Measurements from ENCODE around the gene HLA-DMB. TPM values are rescaled to one million over a fixed set of nuclear protein-coding genes. Genes with fewer than 3 reads are reported as not detected.

Gene HLA-DMB
- total and polyA plus RNA-seq, 2 donors: 8.9 to 16.4 TPM

GRCh38 chr6:32935551-32936238 is 5.1 kb downstream of the HLA-DMB start:
- no peak for DNase-seq (ENCODE audit: extremely low spot score)
- H3K27ac ChIP-seq (ENCODE audit: low read depth): no peak overlapping the region
- no peaks in the 10 kb centered on the region for H3K36me3 ChIP-seq (ENCODE audit: insufficient read depth)
- 81% methylated on average over 4 of the region's 4 CpGs for WGBS
- H3K4me3 ChIP-seq (ENCODE audit: low read depth, low read length): no peak overlapping the region
- H3K4me1 ChIP-seq (ENCODE audit: insufficient read depth): no peaks in the 10 kb centered on the region

DNA sequence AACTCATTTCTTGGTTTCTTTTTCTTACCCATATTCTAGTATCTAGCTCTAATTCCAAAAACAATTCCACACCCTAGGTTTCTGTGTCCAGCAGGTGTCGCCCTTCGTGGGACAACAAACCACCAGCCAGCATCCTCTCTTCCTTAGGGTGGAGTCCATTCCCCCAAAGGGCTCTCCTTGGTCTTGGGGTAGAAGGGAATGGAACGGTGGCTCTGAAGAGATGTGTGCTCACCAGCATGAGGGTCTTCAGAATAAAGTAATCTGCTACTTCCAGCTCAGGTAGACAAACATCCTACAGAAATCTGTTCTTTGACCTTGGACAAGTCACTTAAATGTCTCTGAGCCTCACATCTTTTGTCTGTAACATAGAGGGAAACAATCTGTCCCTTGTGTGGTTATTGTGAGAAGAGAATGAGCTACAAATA is 7.2 kb downstream of the HLA-DMB start:
- WGBS: 3% methylated on average over 3 of the region's 3 CpGs
- Histone ChIP-seq H3K27ac (ENCODE audit: low read depth) (no peak overlapping the region), H3K36me3 (ENCODE audit: insufficient read depth) (no peaks in the 10 kb centered on the region), H3K4me3 (ENCODE audit: low read depth, low read length) (no peak overlapping the region), H3K4me1 (ENCODE audit: insufficient read depth) (no peaks in the 10 kb centered on the region)
- peak; percentile 29 for DNase-seq (ENCODE audit: extremely low spot score)

DNA sequence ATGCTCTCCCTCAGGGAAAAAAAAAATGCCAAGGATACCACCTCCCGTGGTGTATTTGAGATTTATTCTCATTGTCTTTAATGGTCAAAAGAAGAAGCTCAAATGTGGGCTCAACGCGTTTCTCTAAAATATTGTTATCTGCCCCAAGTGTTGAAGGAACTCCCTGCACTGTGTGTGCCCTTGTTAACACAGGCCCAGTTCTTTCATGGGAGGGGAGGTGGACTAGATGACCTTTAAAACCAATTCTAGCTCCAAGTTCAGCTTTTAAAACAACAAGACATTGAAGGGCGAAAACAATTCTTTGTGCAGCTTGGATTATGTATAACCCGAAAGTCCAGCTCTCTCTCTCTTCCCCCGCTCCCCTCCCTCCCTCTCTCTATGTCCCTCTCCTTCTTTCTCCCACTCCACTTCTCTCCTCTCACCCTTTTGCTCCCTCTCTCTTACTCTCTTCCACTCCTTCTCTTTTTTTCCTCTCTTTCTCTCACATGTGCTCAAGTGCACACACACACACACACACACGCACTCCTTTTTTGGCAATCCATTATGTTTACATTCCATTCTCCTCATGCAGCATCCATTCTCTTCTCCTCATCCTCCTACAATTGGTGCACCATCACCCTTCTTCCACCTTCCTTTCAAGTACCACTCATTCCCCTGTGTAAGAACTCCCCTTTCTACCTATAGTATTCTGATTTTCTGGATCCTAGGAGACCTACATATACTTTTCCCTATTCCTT is 8.5 kb downstream of the HLA-DMB start:
- WGBS: 68% methylated on average over 7 of the region's 7 CpGs
- no peak overlapping the region for H3K27ac ChIP-seq (ENCODE audit: low read depth)
- H3K4me3 ChIP-seq (ENCODE audit: low read depth, low read length): no peak overlapping the region
- H3K4me1 ChIP-seq (ENCODE audit: insufficient read depth): no peaks in the 10 kb centered on the region
- no peak for DNase-seq (ENCODE audit: extremely low spot score)
- no peaks in the 10 kb centered on the region for H3K36me3 ChIP-seq (ENCODE audit: insufficient read depth)

DNA sequence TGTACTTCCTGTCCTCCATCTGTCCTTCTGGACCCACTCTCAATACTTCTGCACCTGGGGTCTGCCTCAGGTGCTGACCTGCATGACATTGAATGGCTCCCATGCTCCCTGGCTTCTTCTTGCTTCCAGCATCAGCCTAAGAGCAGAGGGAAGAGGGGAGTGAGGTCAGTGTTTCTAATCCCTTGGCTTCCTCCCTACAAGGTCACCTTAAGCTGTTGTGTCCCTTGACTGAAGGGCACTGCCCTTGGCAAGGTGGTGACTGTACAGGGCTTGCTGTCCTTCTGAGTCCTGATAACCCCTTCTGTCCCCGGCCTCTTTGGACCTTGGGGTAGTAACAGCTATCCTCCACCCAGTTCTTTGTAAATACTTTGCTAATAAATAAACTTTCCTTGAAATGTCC is 9.6 kb downstream of the HLA-DMB start:
- H3K4me1 ChIP-seq (ENCODE audit: insufficient read depth): no peaks in the 10 kb centered on the region
- H3K4me3 ChIP-seq (ENCODE audit: low read depth, low read length): no peak overlapping the region
- DNase-seq (ENCODE audit: extremely low spot score): no peak
- H3K36me3 ChIP-seq (ENCODE audit: insufficient read depth): no peaks in the 10 kb centered on the region
- 0% methylated on average over 1 of the region's 1 CpG for WGBS
- no peak overlapping the region for H3K27ac ChIP-seq (ENCODE audit: low read depth)

DNA sequence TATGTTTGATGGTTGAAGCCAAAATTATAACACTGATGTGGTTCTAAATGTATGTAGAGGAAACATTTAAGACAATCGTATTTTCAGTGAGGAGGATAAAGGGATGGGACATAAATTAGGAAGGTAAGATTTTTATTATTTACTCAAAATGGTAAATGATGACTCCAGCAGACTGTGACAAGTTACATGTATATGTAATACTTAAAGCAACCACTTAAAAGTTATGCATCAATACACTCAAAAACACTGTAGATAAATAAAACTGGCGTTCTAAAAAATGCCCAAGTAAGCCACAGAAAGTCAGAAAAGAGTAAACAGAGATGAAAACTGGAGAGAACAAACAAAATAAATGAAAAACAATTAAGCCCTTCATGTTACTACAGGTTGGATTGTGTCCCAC is 18.7 kb downstream of the HLA-DMB start:
- no peak for DNase-seq (ENCODE audit: extremely low spot score)
- Histone ChIP-seq H3K4me1 (ENCODE audit: insufficient read depth) (no peaks in the 10 kb centered on the region), H3K4me3 (ENCODE audit: low read depth, low read length) (no peak overlapping the region), H3K36me3 (ENCODE audit: insufficient read depth) (no peaks in the 10 kb centered on the region), H3K27ac (ENCODE audit: low read depth) (no peak overlapping the region)
- 81% methylated on average over 2 of the region's 2 CpGs for WGBS

- 38% methylated on average over 2 of the region's 2 CpGs for WGBS
- Histone ChIP-seq H3K4me1 (ENCODE audit: insufficient read depth) (no peaks in the 10 kb centered on the region), H3K4me3 (ENCODE audit: low read depth, low read length) (no peak overlapping the region), H3K36me3 (ENCODE audit: insufficient read depth) (no peaks in the 10 kb centered on the region), H3K27ac (ENCODE audit: low read depth) (no peak overlapping the region)
- no peak for DNase-seq (ENCODE audit: extremely low spot score)
These were observed 20.1 kb downstream of the HLA-DMB start for GRCh38 chr6:32920715-32921114.

DNA sequence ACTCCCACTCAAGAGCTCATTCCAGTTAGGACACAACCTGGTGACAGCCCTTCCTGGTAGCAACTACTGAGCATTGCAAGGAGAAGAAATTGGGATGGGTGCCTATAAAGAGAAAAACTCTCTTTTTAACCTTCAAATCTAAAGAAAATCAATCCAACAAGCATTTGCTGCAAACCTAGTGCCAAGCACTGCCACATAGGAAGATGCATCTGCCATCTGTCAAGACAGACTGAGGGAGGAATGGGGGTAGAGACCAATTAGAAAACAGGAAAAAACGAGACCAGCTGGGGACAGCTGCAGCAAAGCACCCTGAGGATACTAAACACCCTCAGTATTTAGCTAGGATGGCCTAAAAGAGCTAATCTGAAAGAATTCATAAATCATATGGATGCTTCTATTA is 27.9 kb downstream of the HLA-DMB start:
- Histone ChIP-seq H3K36me3 (ENCODE audit: insufficient read depth) (no peaks in the 10 kb centered on the region), H3K4me3 (ENCODE audit: low read depth, low read length) (no peak overlapping the region), H3K27ac (ENCODE audit: low read depth) (no peak overlapping the region), H3K4me1 (ENCODE audit: insufficient read depth) (no peaks in the 10 kb centered on the region)
- no peak for DNase-seq (ENCODE audit: extremely low spot score)
- WGBS: 43% methylated on average over 1 of the region's 1 CpG

GRCh38 chr6:32908897-32909296 is 31.9 kb downstream of the HLA-DMB start:
- no peak for DNase-seq (ENCODE audit: extremely low spot score)
- no peaks in the 10 kb centered on the region for H3K36me3 ChIP-seq (ENCODE audit: insufficient read depth)
- H3K27ac ChIP-seq (ENCODE audit: low read depth): no peak overlapping the region
- WGBS: 44% methylated on average over 2 of the region's 2 CpGs
- no peaks in the 10 kb centered on the region for H3K4me1 ChIP-seq (ENCODE audit: insufficient read depth)
- no peak overlapping the region for H3K4me3 ChIP-seq (ENCODE audit: low read depth, low read length)

DNA sequence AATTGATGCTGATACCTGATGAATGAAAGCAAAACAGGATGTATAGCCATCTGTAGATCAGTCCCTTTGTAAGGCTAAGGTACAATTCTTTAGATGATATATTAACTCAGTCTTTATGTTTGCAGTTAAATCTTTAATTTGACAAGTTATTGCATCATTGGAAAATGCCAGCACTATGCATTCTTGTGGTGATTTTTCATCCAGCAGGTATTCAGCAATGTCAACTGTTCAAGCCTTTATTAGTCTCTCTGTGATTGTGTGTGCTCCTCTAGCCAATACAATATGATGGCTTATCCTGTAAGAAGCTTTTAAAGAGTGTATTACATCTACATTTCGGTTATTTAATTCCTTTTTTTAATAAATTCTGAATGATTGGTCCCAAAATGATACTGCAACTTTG is 34.3 kb downstream of the HLA-DMB start:
- H3K36me3 ChIP-seq (ENCODE audit: insufficient read depth): peaks cover 3% of the 10 kb centered on the region
- 70% methylated on average over 1 of the region's 1 CpG for whole genome bisulfite sequencing
- DNase-seq (ENCODE audit: extremely low spot score): no peak
- no peak overlapping the region for H3K4me3 ChIP-seq (ENCODE audit: low read depth, low read length)
- H3K4me1 ChIP-seq (ENCODE audit: insufficient read depth): no peaks in the 10 kb centered on the region
- H3K27ac ChIP-seq (ENCODE audit: low read depth): no peak overlapping the region

- DNase-seq (ENCODE audit: extremely low spot score): no peak
- Histone ChIP-seq H3K4me1 (ENCODE audit: insufficient read depth) (no peaks in the 10 kb centered on the region), H3K4me3 (ENCODE audit: low read depth, low read length) (no peak overlapping the region), H3K36me3 (ENCODE audit: insufficient read depth) (peaks cover 3% of the 10 kb centered on the region), H3K27ac (ENCODE audit: low read depth) (no peak overlapping the region)
- 73% methylated on average over 2 of the region's 2 CpGs for whole genome bisulfite sequencing
These were observed 35.8 kb downstream of the HLA-DMB start for GRCh38 chr6:32905078-32905477.

DNA sequence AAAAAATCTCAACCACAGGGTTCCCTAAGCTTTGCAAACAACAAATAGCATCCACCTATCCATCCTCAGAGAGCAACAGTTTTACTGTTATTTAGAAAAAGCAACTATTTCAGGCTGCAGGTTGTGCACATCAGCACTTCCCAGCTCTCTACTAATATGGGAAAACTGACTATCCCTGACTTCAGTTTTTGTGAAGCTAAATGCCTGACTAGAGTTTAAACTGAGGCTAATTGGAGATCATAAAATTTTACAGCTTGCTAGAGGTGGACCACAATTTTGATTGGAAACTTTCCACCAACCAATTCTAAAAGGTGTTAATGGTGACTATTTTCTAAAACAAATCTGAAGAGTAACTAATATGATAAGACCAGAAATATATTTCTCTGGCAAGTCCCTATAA is 36.9 kb downstream of the HLA-DMB start:
- H3K36me3 ChIP-seq (ENCODE audit: insufficient read depth): peaks cover 3% of the 10 kb centered on the region
- no peak overlapping the region for H3K27ac ChIP-seq (ENCODE audit: low read depth)
- DNase-seq (ENCODE audit: extremely low spot score): no peak
- no peak overlapping the region for H3K4me3 ChIP-seq (ENCODE audit: low read depth, low read length)
- H3K4me1 ChIP-seq (ENCODE audit: insufficient read depth): no peaks in the 10 kb centered on the region

DNA sequence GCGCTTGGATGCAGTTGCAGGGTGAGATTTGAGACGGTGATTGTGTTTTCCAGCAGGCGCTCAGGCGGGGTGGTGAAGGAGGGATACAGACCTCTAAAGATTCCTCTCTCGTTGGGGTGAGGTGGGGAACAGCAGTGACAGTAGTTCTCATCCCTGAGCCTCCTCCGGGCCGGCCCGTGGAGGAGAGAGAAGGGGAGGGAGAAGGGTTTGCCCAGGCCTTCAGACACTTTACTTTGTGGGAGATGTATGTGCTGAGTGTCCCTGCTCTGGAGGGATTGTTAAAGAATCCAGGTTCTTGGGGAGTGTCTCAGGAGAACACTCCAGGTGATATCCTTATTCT is 45.9 kb downstream of the HLA-DMB start:
- Histone ChIP-seq H3K4me1 (ENCODE audit: insufficient read depth) (no peaks in the 10 kb centered on the region), H3K27ac (ENCODE audit: low read depth) (no peak overlapping the region), H3K36me3 (ENCODE audit: insufficient read depth) (no peaks in the 10 kb centered on the region), H3K4me3 (ENCODE audit: low read depth, low read length) (peak overlapping the region; percentile 60)
- DNase-seq (ENCODE audit: extremely low spot score): no peak
- under 1% methylated on average over 8 of the region's 8 CpGs for WGBS

DNA sequence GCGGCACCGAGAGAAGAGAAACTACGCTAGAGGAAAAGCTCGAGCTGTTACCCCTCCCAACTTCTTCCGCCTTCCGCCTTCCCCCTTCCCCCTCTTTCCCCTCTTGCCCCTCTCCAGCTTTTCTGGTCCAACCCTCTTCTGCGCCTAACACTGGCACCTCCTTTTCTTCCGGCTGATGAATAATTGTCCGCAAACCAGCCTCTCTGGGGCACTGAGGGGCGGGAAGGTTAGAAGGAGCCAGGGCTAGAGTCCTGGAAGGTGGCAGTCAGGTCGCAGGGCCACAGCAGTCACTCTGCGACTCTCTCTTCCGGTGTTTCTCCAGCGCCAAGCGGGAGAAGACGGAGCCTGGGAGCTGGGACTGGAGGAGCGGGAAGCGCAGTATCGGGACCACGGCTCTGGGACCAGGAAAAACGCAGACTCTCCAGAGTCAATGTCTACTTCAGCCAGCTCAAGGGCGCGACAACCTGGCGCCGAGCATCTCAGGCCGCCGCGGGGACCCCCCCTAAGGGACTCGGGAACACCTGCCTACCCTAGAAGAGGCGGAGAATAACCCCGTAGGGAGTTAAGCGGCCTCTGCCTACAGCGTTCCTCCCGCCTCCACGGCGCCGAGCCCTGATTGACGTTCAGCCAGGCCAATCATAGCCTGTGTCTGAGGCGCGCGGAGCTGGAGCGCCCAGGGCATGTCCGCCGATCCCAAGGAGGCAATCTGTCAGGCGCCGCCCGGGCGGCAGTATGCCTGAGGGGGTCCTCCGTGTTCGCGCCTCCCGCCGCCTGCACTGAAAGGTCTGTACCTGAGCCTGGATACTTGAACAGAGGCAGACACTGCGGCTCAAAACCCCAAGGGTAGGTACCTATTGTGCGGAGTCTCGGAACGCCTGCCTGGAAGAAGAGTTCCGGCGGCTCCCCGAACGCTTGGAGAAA is 46.5 kb downstream of the HLA-DMB start:
- DNase-seq (ENCODE audit: extremely low spot score): peak; percentile 82
- Histone ChIP-seq H3K4me3 (ENCODE audit: low read depth, low read length) (peak overlapping the region; percentile 60), H3K27ac (ENCODE audit: low read depth) (peak overlapping the region; percentile 94), H3K36me3 (ENCODE audit: insufficient read depth) (no peaks in the 10 kb centered on the region), H3K4me1 (ENCODE audit: insufficient read depth) (no peaks in the 10 kb centered on the region)
- WGBS: under 1% methylated on average over 61 of the region's 61 CpGs

DNA sequence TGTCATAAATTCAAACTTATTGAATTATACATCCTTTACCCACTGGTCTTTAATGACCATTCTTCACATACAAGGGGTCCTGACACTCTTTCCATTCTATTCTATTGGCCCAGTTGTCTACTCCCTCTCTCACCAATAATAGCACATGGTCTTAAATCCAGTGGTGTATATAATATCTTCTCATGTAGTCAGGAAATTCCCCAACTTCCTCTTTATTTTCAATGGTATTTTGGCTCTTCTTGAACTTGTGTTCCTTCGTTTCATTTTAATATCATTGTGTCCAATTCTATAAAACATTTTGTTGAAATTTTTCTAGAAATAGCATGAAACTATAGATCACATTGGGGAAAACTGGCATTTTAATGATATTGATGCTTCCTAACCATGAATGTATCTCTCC is 50.0 kb downstream of the HLA-DMB start:
- Histone ChIP-seq H3K4me3 (ENCODE audit: low read depth, low read length) (no peak overlapping the region), H3K36me3 (ENCODE audit: insufficient read depth) (no peaks in the 10 kb centered on the region), H3K4me1 (ENCODE audit: insufficient read depth) (no peaks in the 10 kb centered on the region), H3K27ac (ENCODE audit: low read depth) (no peak overlapping the region)
- no peak for DNase-seq (ENCODE audit: extremely low spot score)
- WGBS: 30% methylated on average over 1 of the region's 1 CpG

All from urinary bladder (tissue), 4 donors.